Activated CD4-positive, alpha-beta T cell treated with anti-CD3 and anti-CD28 coated beads, Interleukin-2, Interleukin-4, amounts not matched to agents 100 ng/mL and 50 ng/mL, durations not matched to agents 16 hours and 8 hours (primary cell): Measurements from ENCODE around the gene TBX21.

ENCODE experiments used
- DNase-seq: peaks from one replicate; pipeline ENCODE4 v3.0.0-alpha.2; 2020; ENCODE audit warnings: low spot score

Gene TBX21

GRCh38 chr17:47698749-47699535 lies 34.1 kb upstream of the TBX21 start:
- DNase-seq, result peak; percentile 87

- DNase-seq, result no peak
These were observed 33.5 kb upstream of the TBX21 start for GRCh38 chr17:47699536-47699840.

- peak; percentile 73 for DNase-seq
These were observed 32.3 kb upstream of the TBX21 start for GRCh38 chr17:47700471-47701449.

- no peak for DNase-seq
These were observed 31.4 kb upstream of the TBX21 start for GRCh38 chr17:47701608-47702007.

- no peak for DNase-seq
These were observed 30.5 kb upstream of the TBX21 start for GRCh38 chr17:47702391-47702995.

- DNase-seq, result peak; percentile 58
These were observed 29.8 kb upstream of the TBX21 start for GRCh38 chr17:47703191-47703591.

GRCh38 chr17:47703671-47704070 lies 29.4 kb upstream of the TBX21 start:
- no peak for DNase-seq

- DNase-seq, result no peak
These were observed 28.9 kb upstream of the TBX21 start for GRCh38 chr17:47704116-47704515.

GRCh38 chr17:47704736-47705135 lies 28.3 kb upstream of the TBX21 start:
- no peak for DNase-seq

- DNase-seq, result peak; percentile 85
These were observed 27.2 kb upstream of the TBX21 start for GRCh38 chr17:47705536-47706530.

GRCh38 chr17:47707056-47707804 lies 25.8 kb upstream of the TBX21 start:
- DNase-seq, result no peak

- no peak for DNase-seq
These were observed 25.2 kb upstream of the TBX21 start for GRCh38 chr17:47707884-47708283.

GRCh38 chr17:47708312-47708863 lies 24.6 kb upstream of the TBX21 start:
- DNase-seq, result no peak

GRCh38 chr17:47708864-47709541 lies 24.0 kb upstream of the TBX21 start:
- DNase-seq, result no peak

GRCh38 chr17:47709594-47709993 lies 23.4 kb upstream of the TBX21 start:
- no peak for DNase-seq

- no peak for DNase-seq
These were observed 21.5 kb upstream of the TBX21 start for GRCh38 chr17:47711366-47712099.

- no peak for DNase-seq
These were observed 20.6 kb upstream of the TBX21 start for GRCh38 chr17:47712330-47713023.

GRCh38 chr17:47713980-47714700 lies 18.9 kb upstream of the TBX21 start:
- DNase-seq, result no peak
